GM19193 (cell line): Measurements from ENCODE around the gene ALDH4A1.

Experiments used
- POLR2A ChIP-seq: IDR thresholded peaks from 4 replicates; pipeline ENCODE4 v1.6.1; 2011; ENCODE audit not compliant: insufficient read depth, insufficient read length; ENCODE audit errors: extremely low read depth

The ALDH4A1 gene

GRCh38 chr1:18899363-18900049, 2.8 kb downstream of the ALDH4A1 start:
- TF ChIP-seq POLR2A: no peak

DNA sequence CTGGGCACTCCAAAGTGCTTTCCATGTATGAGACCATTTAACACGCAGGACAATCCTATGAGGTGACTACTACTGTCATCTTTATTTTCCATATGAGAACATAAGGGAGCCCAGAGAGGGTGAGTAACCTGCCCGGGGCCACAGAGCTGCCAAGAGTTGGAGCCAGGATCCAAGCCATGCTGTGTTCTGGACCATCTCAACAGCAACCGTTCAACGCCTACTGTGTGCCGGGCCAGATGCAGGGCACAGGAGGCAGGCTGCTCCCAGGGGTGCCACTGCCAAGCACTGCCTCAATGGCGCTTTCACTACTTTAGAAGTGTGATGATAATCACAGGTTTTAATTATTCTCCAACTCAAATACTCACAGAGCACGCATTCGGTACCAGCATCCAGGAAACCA, 3.8 kb downstream of the ALDH4A1 start:
- no peak for TF ChIP-seq POLR2A

- no peak for TF ChIP-seq POLR2A
Observed at GRCh38 chr1:18895317-18895716, 7.0 kb downstream of the ALDH4A1 start.

DNA sequence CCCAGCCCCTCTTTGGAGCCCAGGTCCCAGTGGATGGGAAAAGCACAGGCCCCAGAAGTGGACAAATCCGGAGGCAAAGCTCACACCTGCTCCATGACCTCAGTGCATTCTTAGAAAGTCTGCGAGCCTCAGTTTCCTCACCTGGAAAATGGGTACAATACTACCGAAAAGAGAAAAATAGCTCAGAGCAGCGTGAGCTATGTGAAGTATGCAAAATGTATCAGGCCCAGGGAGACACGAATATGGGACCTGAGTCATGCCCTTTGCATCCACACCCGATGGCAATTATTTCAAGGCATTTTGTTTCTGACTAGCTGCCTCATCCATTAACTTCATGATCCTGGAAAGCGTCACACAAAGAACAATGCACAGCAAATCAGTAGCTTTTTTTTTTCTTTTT, 9.2 kb downstream of the ALDH4A1 start:
- no peak for TF ChIP-seq POLR2A

GRCh38 chr1:18891426-18891780, 11.0 kb downstream of the ALDH4A1 start:
- no peak for TF ChIP-seq POLR2A

- TF ChIP-seq POLR2A: no peak
Observed at GRCh38 chr1:18890706-18891425, 11.5 kb downstream of the ALDH4A1 start.

- no peak for TF ChIP-seq POLR2A
Observed at GRCh38 chr1:18886003-18886335, 16.4 kb downstream of the ALDH4A1 start.

GRCh38 chr1:18885311-18886002, 16.9 kb downstream of the ALDH4A1 start:
- no peak for TF ChIP-seq POLR2A

GRCh38 chr1:18884727-18885126, 17.6 kb downstream of the ALDH4A1 start:
- no peak for TF ChIP-seq POLR2A

- TF ChIP-seq POLR2A: no peak
Observed at GRCh38 chr1:18884419-18884717, 18.0 kb downstream of the ALDH4A1 start.

DNA sequence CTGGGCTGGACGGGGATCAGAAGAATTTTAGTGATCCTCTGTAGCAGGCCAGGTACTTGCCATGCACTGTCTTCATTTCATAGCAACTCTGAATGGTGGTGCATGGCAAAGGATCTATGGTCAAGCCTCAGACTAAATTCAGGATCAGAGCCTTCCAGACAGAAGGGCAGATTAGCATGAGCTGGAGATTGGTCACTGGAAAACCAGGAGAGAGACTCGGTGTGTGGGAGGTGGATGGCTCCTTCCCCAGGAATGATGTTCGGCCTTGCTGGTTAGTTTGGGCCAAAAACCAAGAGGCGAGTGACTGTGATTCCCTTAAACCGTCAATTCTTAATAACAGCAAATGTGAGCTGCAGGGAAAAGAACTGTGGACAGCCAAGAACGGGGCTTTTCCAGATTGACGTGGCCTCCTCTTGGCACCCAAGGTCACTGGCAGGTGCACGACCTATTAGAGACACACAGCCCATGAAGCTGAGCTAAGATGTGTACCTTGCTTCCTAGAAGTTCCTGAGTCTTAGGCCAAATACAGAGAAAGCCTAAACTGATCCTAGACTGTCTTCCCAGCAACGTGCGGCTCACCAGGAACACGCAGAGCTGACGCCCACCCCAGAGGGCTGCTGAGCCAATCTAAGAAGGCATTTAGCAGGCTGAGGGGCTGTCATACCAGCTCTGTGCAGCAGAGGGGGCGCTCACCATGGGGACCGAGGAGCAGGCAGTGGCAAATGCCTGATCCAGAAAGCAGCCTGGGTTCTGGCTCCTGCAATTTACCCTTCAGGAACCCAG, 18.5 kb downstream of the ALDH4A1 start:
- TF ChIP-seq POLR2A: no peak

DNA sequence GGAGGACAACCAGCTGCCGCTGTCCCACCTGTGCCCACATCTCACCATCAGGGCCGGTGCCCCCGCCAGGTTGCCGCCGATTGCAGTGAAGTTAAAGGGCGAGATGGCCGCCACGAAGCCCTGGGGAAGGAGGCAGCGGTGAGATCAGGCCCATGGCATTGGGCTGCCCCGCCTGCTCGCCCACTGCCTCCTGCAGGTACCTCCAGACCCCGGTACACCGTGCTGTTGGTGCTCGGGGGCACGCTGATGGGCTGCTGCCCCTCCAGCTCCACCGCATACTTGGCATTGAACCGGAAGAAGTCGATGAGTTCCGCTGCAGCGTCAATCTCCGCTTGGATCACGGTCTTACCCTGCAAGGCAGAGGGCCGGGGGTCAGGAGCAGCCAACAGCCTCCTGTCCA, 19.3 kb downstream of the ALDH4A1 start:
- TF ChIP-seq POLR2A: no peak

DNA sequence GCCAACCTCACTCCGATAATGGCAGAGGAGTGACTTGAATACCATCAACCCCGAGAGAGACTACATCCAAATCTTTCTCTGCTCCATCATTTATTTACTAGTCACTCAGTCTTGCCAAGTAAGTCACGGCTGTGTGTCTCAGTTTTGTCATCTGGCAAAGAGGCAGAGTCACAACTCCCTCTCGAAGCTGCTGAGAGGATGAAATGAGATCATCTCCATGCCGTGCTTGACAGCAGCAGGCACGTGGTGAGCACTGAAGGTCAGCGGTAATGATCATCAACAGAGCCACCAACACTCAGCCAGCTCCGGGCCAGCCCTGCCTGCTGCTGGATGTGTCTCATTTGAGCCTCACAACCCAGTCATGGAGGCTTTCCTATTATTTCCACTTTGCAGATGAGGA, 19.9 kb downstream of the ALDH4A1 start:
- TF ChIP-seq POLR2A: no peak

GRCh38 chr1:18881642-18882431, 20.5 kb downstream of the ALDH4A1 start:
- no peak for TF ChIP-seq POLR2A

DNA sequence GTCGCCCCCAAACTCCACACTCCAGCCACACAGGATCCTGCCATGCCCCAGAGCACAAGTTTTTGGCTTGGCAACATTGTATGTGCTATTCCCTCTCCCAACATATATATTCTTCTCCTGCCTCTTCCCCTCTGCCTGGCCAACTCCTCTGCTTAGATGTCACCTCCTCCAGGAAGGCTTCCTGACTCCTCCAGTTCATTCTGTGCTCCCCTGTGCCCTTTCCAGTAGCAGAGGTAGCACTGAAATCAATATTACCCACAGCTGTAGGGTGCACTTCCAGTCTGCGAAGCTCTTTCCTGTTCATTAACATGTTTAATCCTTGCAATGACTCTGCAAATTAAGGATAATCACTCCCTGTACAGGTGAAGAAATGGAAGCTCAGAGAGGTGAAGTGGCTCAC, 21.2 kb downstream of the ALDH4A1 start:
- no peak for TF ChIP-seq POLR2A
